Measurements from ENCODE around the gene RAD18. TPM values are rescaled to one million over a fixed set of nuclear protein-coding genes. Genes with fewer than 3 reads are reported as not detected.

Gene RAD18
- total and polyA plus RNA-seq, 4 donors, result 1.2 to 9.0 (median 4.3) TPM

GRCh38 chr3:8837162-8837561, 126.1 kb downstream of the RAD18 start:
- 71% methylated on average over 3 of the region's 3 CpGs for WGBS
- H3K36me3 ChIP-seq (ENCODE audit: control insufficient read depth in 4 of 4, insufficient read depth in 3 of 4, low read depth in 1 of 4, low read length in 3 of 4), result no peaks in the 10 kb centered on the region

GRCh38 chr3:8836096-8836495, 127.2 kb downstream of the RAD18 start:
- H3K4me1 ChIP-seq (ENCODE audit: control insufficient read depth in 4 of 4, insufficient read depth in 4 of 4, low read length in 3 of 4), result no peaks in the 10 kb centered on the region
- no peaks in the 10 kb centered on the region for H3K27me3 ChIP-seq (ENCODE audit: control insufficient read depth in 4 of 4, insufficient read depth in 4 of 4, low read length in 3 of 4)
- H3K9me3 ChIP-seq (ENCODE audit: control insufficient read depth in 4 of 4, low read length in 3 of 4), result no peaks in the 10 kb centered on the region
- H3K9ac ChIP-seq (ENCODE audit: low read depth in 1 of 2, low read length in 2 of 2), result no peak overlapping the region
- TF ChIP-seq RXRA (IDR thresholded peaks at IDR 0.05) (no peak), YY1 (IDR thresholded peaks at IDR 0.05) (no peak), ATF3 (IDR thresholded peaks at IDR 0.05) (no peak), HNF4G (IDR thresholded peaks at IDR 0.05) (no peak), EGR1 (IDR thresholded peaks at IDR 0.05; ENCODE audit: low read depth in 2 of 2) (no peak), CTCF (IDR thresholded peaks at IDR 0.05; ENCODE audit: low read depth, low read length, missing input control) (no peak)
- H3K4me3 ChIP-seq (ENCODE audit: low read depth in 1 of 3, low read length in 3 of 3), result no peak overlapping the region
- H3K27ac ChIP-seq (ENCODE audit: low read depth in 1 of 2, low read length in 2 of 2), result no peak overlapping the region
- no peaks in the 10 kb centered on the region for H3K36me3 ChIP-seq (ENCODE audit: control insufficient read depth in 4 of 4, insufficient read depth in 3 of 4, low read depth in 1 of 4, low read length in 3 of 4)
- WGBS, result 89% methylated on average over 3 of the region's 3 CpGs
- DNase-seq (ENCODE audit: low spot score), result no peak

More at GRCh38 chr3:8837162-8837561, 126.1 kb downstream of the RAD18 start:
- no peaks in the 10 kb centered on the region for H3K4me1 ChIP-seq (ENCODE audit: control insufficient read depth in 4 of 4, insufficient read depth in 4 of 4, low read length in 3 of 4)
- no peak overlapping the region for H3K4me3 ChIP-seq (ENCODE audit: low read depth in 1 of 3, low read length in 3 of 3)
- no peak for DNase-seq (ENCODE audit: low spot score)
- TF ChIP-seq NR2F2 (IDR thresholded peaks at IDR 0.05) (no peak), SP1 (IDR thresholded peaks at IDR 0.05) (no peak), HNF4A (conservative IDR thresholded peaks at IDR 0.05) (no peak), EGR1 (IDR thresholded peaks at IDR 0.05; ENCODE audit: low read depth in 2 of 2) (no peak), RXRA (IDR thresholded peaks at IDR 0.05) (no peak), FOXA1 (IDR thresholded peaks at IDR 0.05) (no peak), CTCF (IDR thresholded peaks at IDR 0.05; ENCODE audit: low read depth, low read length, missing input control) (no peak), YY1 (IDR thresholded peaks at IDR 0.05) (no peak), GABPA (IDR thresholded peaks at IDR 0.05 in 1 of 2, conservative IDR thresholded peaks at IDR 0.05 in 1 of 2) (no peak)
- H3K27ac ChIP-seq (ENCODE audit: low read depth in 1 of 2, low read length in 2 of 2), result no peak overlapping the region
- H3K9me3 ChIP-seq (ENCODE audit: control insufficient read depth in 4 of 4, low read length in 3 of 4), result no peaks in the 10 kb centered on the region
- no peak overlapping the region for H3K9ac ChIP-seq (ENCODE audit: low read depth in 1 of 2, low read length in 2 of 2)
- no peaks in the 10 kb centered on the region for H3K27me3 ChIP-seq (ENCODE audit: control insufficient read depth in 4 of 4, insufficient read depth in 4 of 4, low read length in 3 of 4)

GRCh38 chr3:8835385-8835784, 127.9 kb downstream of the RAD18 start:
- WGBS, result 69% methylated on average over 4 of the region's 4 CpGs
- TF ChIP-seq YY1 (IDR thresholded peaks at IDR 0.05), result no peak
- TF ChIP-seq HNF4A (conservative IDR thresholded peaks at IDR 0.05), result no peak
- no peak for TF ChIP-seq TAF1 (conservative IDR thresholded peaks at IDR 0.05)
- TF ChIP-seq NR2F2 (IDR thresholded peaks at IDR 0.05), result no peak
- no peak for TF ChIP-seq JUND (IDR thresholded peaks at IDR 0.05)
- TF ChIP-seq SP1 (IDR thresholded peaks at IDR 0.05), result no peak
- no peak for TF ChIP-seq HNF4G (IDR thresholded peaks at IDR 0.05)
- no peak for TF ChIP-seq ATF3 (IDR thresholded peaks at IDR 0.05)
- TF ChIP-seq RAD21 (IDR thresholded peaks at IDR 0.05), result no peak
- TF ChIP-seq EGR1 (IDR thresholded peaks at IDR 0.05; ENCODE audit: low read depth in 2 of 2), result no peak
- no peak for TF ChIP-seq FOXA2 (IDR thresholded peaks at IDR 0.05)
- TF ChIP-seq MAX (IDR thresholded peaks at IDR 0.05), result no peak
- no peak for TF ChIP-seq RXRA (IDR thresholded peaks at IDR 0.05)
- no peak for TF ChIP-seq CTCF (IDR thresholded peaks at IDR 0.05; ENCODE audit: low read depth, low read length, missing input control)
- no peak for TF ChIP-seq ZBTB33 (IDR thresholded peaks at IDR 0.05)
- no peak for TF ChIP-seq GABPA (IDR thresholded peaks at IDR 0.05 in 1 of 2, conservative IDR thresholded peaks at IDR 0.05 in 1 of 2)
- TF ChIP-seq FOXA1 (IDR thresholded peaks at IDR 0.05), result no peak
- H3K27ac ChIP-seq (ENCODE audit: low read depth in 1 of 2, low read length in 2 of 2), result no peak overlapping the region
- H3K36me3 ChIP-seq (ENCODE audit: control insufficient read depth in 4 of 4, insufficient read depth in 3 of 4, low read depth in 1 of 4, low read length in 3 of 4), result no peaks in the 10 kb centered on the region
- H3K27me3 ChIP-seq (ENCODE audit: control insufficient read depth in 4 of 4, insufficient read depth in 4 of 4, low read length in 3 of 4), result no peaks in the 10 kb centered on the region
- H3K4me1 ChIP-seq (ENCODE audit: control insufficient read depth in 4 of 4, insufficient read depth in 4 of 4, low read length in 3 of 4), result no peaks in the 10 kb centered on the region
- no peak overlapping the region for H3K4me3 ChIP-seq (ENCODE audit: low read depth in 1 of 3, low read length in 3 of 3)
- no peak for DNase-seq (ENCODE audit: low spot score)
- H3K9ac ChIP-seq (ENCODE audit: low read depth in 1 of 2, low read length in 2 of 2), result no peak overlapping the region
- H3K9me3 ChIP-seq (ENCODE audit: control insufficient read depth in 4 of 4, low read length in 3 of 4), result no peaks in the 10 kb centered on the region

Measured in liver (tissue), 9 donors.